HEK293 (cell line): Measurements from ENCODE around the gene CDON.

Experiments used
- YY2 ChIP-seq: fragments of 450-650 bp; formaldehyde crosslinking; IDR thresholded peaks from 2 replicates; pipeline ENCODE4 v1.5.1; 2016; ENCODE audit warnings: missing biosample characterization, missing genetic modification characterization
- ZBTB20 ChIP-seq: fragments of 450-650 bp; formaldehyde crosslinking; IDR thresholded peaks from 2 replicates; pipeline ENCODE4 v1.5.1; 2016; ENCODE audit warnings: missing biosample characterization, missing genetic modification characterization
- ZBTB7A ChIP-seq: fragments of 450-650 bp; formaldehyde crosslinking; IDR thresholded peaks from 2 replicates; pipeline ENCODE4 v1.5.1; 2016; ENCODE audit warnings: low read depth, missing biosample characterization, missing genetic modification characterization
- ZFP41 ChIP-seq: fragments of 450-650 bp; formaldehyde crosslinking; IDR thresholded peaks from 2 replicates; pipeline ENCODE4 v1.5.1; 2016; ENCODE audit warnings: missing biosample characterization, missing genetic modification characterization, borderline replicate concordance
- ZNF16 ChIP-seq: fragments of 450-650 bp; formaldehyde crosslinking; IDR thresholded peaks from 2 replicates; pipeline ENCODE4 v1.5.1; 2016; ENCODE audit warnings: low read depth, missing biosample characterization, missing genetic modification characterization
- ZNF362 ChIP-seq: fragments of 450-650 bp; formaldehyde crosslinking; IDR thresholded peaks from 2 replicates; pipeline ENCODE4 v1.5.1; 2016; ENCODE audit warnings: missing biosample characterization, missing genetic modification characterization
- ZNF521 ChIP-seq: fragments of 450-650 bp; formaldehyde crosslinking; IDR thresholded peaks from 2 replicates; pipeline ENCODE4 v1.5.1; 2017; ENCODE audit warnings: missing biosample characterization, mild to moderate bottlenecking, missing genetic modification characterization
- ZNF677 ChIP-seq: fragments of 450-650 bp; IDR thresholded peaks from 2 replicates; pipeline ENCODE4 v1.5.0; 2018; ENCODE audit warnings: missing biosample characterization, mild to moderate bottlenecking, missing genetic modification characterization, moderate library complexity
- TF ChIP-seq, protein P1 (sequence below): fragments of 450-650 bp; formaldehyde crosslinking; IDR thresholded peaks from 2 replicates; pipeline ENCODE4 v1.5.1; 2016; ENCODE audit warnings: missing biosample characterization, missing genetic modification characterization
- TF ChIP-seq, protein P2 (sequence below): fragments of 450-650 bp; formaldehyde crosslinking; IDR thresholded peaks from 2 replicates; pipeline ENCODE4 v1.5.1; 2016; ENCODE audit warnings: missing biosample characterization, missing genetic modification characterization, low read depth

GRCh38 chr11:126006068-126006467 is 56.6 kb downstream of the CDON start:
- no peak for TF ChIP-seq ZNF16 (tag by site-specific recombination)
- TF ChIP-seq, protein P1, sequence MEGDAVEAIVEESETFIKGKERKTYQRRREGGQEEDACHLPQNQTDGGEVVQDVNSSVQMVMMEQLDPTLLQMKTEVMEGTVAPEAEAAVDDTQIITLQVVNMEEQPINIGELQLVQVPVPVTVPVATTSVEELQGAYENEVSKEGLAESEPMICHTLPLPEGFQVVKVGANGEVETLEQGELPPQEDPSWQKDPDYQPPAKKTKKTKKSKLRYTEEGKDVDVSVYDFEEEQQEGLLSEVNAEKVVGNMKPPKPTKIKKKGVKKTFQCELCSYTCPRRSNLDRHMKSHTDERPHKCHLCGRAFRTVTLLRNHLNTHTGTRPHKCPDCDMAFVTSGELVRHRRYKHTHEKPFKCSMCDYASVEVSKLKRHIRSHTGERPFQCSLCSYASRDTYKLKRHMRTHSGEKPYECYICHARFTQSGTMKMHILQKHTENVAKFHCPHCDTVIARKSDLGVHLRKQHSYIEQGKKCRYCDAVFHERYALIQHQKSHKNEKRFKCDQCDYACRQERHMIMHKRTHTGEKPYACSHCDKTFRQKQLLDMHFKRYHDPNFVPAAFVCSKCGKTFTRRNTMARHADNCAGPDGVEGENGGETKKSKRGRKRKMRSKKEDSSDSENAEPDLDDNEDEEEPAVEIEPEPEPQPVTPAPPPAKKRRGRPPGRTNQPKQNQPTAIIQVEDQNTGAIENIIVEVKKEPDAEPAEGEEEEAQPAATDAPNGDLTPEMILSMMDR (tag by site-specific recombination): no peak
- TF ChIP-seq ZBTB20 (tag by site-specific recombination): no peak
- TF ChIP-seq, protein P2, sequence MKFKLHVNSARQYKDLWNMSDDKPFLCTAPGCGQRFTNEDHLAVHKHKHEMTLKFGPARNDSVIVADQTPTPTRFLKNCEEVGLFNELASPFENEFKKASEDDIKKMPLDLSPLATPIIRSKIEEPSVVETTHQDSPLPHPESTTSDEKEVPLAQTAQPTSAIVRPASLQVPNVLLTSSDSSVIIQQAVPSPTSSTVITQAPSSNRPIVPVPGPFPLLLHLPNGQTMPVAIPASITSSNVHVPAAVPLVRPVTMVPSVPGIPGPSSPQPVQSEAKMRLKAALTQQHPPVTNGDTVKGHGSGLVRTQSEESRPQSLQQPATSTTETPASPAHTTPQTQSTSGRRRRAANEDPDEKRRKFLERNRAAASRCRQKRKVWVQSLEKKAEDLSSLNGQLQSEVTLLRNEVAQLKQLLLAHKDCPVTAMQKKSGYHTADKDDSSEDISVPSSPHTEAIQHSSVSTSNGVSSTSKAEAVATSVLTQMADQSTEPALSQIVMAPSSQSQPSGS (tag by site-specific recombination): no peak
- TF ChIP-seq ZBTB7A: no peak
- no peak for TF ChIP-seq ZFP41 (tag by site-specific recombination)
- no peak for TF ChIP-seq ZNF362 (tag by site-specific recombination)
- no peak for TF ChIP-seq YY2
- TF ChIP-seq ZNF521 (tag by site-specific recombination): no peak
- TF ChIP-seq ZNF677: no peak
